Osteocyte (in vitro differentiated cells): ENCODE data around the gene ITGAD. TPM values are rescaled to one million over a fixed set of nuclear protein-coding genes. Genes with fewer than 3 reads are reported as not detected.

ENCODE experiments used
- DNase-seq: peaks from one replicate; pipeline ENCODE4 v3.0.0; 2021; ENCODE audit warnings: mixed read lengths; ENCODE audit not compliant: unreplicated experiment; ENCODE audit errors: extremely low spot score
- H3K27ac Mint-ChIP-seq: one replicate; pipeline ENCODE4 v1.8.0; 2021; ENCODE audit warnings: mild to moderate bottlenecking, mixed read lengths; ENCODE audit not compliant: unreplicated experiment
- H3K27me3 Mint-ChIP-seq: one replicate; pipeline ENCODE4 v1.8.0; 2021; ENCODE audit warnings: mixed read lengths; ENCODE audit not compliant: unreplicated experiment
- H3K36me3 Mint-ChIP-seq: one replicate; pipeline ENCODE4 v1.8.0; 2021; ENCODE audit warnings: mixed read lengths; ENCODE audit not compliant: unreplicated experiment
- H3K4me1 Mint-ChIP-seq: one replicate; pipeline ENCODE4 v1.8.0; 2021; ENCODE audit warnings: mixed read lengths; ENCODE audit not compliant: unreplicated experiment
- H3K4me3 Mint-ChIP-seq: one replicate; pipeline ENCODE4 v1.8.0; 2021; ENCODE audit warnings: mild to moderate bottlenecking, moderate library complexity, mixed read lengths; ENCODE audit not compliant: unreplicated experiment
- H3K9me3 Mint-ChIP-seq: one replicate; pipeline ENCODE4 v1.8.0; 2021; ENCODE audit warnings: mixed read lengths; ENCODE audit not compliant: unreplicated experiment
- total RNA-seq: library from RNA; stranded (reverse); gene quantifications from 2 replicates; pipeline ENCODE4 v1.2.1, GENCODE V29; 2021
- TF ChIP-seq, protein P1 (sequence below): fragments of 200-600 bp; sonication (generic); IDR thresholded peaks from 2 replicates; pipeline ENCODE4 v1.5.0; 2021; ENCODE audit warnings: antibody characterized with exemption, mild to moderate bottlenecking, moderate library complexity

ITGAD gene
- total RNA-seq, 1 donor from 2014 or later: not detected

GRCh38 chr16:31403590-31404352 lies 10.6 kb downstream of the ITGAD start:
- Mint-ChIP-seq H3K27ac (no peak overlapping the region), H3K4me1 (no peaks in the 10 kb centered on the region), H3K4me3 (no peak overlapping the region), H3K27me3 (no peaks in the 10 kb centered on the region), H3K36me3 (no peaks in the 10 kb centered on the region), H3K9me3 (peaks cover 5% of the 10 kb centered on the region)
- TF ChIP-seq, protein P1, sequence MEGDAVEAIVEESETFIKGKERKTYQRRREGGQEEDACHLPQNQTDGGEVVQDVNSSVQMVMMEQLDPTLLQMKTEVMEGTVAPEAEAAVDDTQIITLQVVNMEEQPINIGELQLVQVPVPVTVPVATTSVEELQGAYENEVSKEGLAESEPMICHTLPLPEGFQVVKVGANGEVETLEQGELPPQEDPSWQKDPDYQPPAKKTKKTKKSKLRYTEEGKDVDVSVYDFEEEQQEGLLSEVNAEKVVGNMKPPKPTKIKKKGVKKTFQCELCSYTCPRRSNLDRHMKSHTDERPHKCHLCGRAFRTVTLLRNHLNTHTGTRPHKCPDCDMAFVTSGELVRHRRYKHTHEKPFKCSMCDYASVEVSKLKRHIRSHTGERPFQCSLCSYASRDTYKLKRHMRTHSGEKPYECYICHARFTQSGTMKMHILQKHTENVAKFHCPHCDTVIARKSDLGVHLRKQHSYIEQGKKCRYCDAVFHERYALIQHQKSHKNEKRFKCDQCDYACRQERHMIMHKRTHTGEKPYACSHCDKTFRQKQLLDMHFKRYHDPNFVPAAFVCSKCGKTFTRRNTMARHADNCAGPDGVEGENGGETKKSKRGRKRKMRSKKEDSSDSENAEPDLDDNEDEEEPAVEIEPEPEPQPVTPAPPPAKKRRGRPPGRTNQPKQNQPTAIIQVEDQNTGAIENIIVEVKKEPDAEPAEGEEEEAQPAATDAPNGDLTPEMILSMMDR: no peak
- DNase-seq: no peak

- no peak overlapping the region for H3K27ac Mint-ChIP-seq
- TF ChIP-seq, protein P1: no peak
- H3K27me3 Mint-ChIP-seq: no peaks in the 10 kb centered on the region
- no peak overlapping the region for H3K4me3 Mint-ChIP-seq
- no peaks in the 10 kb centered on the region for H3K4me1 Mint-ChIP-seq
- peaks cover 5% of the 10 kb centered on the region for H3K9me3 Mint-ChIP-seq
- no peak for DNase-seq
- H3K36me3 Mint-ChIP-seq: no peaks in the 10 kb centered on the region
These were observed 11.4 kb downstream of the ITGAD start for GRCh38 chr16:31404353-31405064.

- TF ChIP-seq, protein P1: no peak
- Mint-ChIP-seq H3K4me3 (no peak overlapping the region), H3K4me1 (no peaks in the 10 kb centered on the region), H3K9me3 (no peaks in the 10 kb centered on the region), H3K27ac (no peak overlapping the region), H3K36me3 (no peaks in the 10 kb centered on the region), H3K27me3 (no peaks in the 10 kb centered on the region)
- no peak for DNase-seq
These were observed 14.3 kb downstream of the ITGAD start for GRCh38 chr16:31407406-31407805.

- Mint-ChIP-seq H3K4me3 (no peak overlapping the region), H3K36me3 (no peaks in the 10 kb centered on the region), H3K27ac (no peak overlapping the region), H3K9me3 (no peaks in the 10 kb centered on the region), H3K27me3 (no peaks in the 10 kb centered on the region), H3K4me1 (no peaks in the 10 kb centered on the region)
- TF ChIP-seq, protein P1: no peak
- DNase-seq: no peak
These were observed 16.3 kb downstream of the ITGAD start for GRCh38 chr16:31409433-31409832.

DNA sequence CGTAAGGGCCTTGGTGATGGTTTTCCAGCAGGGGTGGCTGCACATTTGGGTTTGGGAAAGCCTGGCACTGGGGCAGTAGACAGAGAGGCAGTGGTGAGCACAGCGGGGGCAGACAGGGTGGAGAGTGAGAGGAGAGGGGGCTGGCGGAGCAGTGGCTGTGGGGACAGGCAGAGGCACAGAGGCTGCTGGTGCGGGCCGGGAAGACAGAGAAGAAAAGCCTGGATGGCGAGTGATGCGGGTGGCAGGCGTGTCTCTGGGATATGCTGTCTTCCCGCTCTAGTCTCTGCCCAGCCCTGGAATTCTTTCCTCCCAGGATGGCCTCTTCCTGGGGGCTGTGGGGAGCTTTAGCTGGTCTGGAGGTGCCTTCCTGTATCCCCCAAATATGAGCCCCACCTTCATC lies 16.9 kb downstream of the ITGAD start:
- TF ChIP-seq, protein P1: no peak
- no peaks in the 10 kb centered on the region for H3K36me3 Mint-ChIP-seq
- H3K27me3 Mint-ChIP-seq: peaks cover 2% of the 10 kb centered on the region
- H3K9me3 Mint-ChIP-seq: no peaks in the 10 kb centered on the region
- H3K27ac Mint-ChIP-seq: no peak overlapping the region
- DNase-seq: no peak
- no peaks in the 10 kb centered on the region for H3K4me1 Mint-ChIP-seq
- no peak overlapping the region for H3K4me3 Mint-ChIP-seq
